HepG2 (cell line): ENCODE results near the gene PKD2L1. TPM values are rescaled to one million over a fixed set of nuclear protein-coding genes. Genes with fewer than 3 reads are reported as not detected.

Source experiments
- AKNA ChIP-seq: sonication (generic); formaldehyde crosslinking; IDR thresholded peaks from 2 replicates; pipeline ENCODE4 v1.4.0; 2020; ENCODE audit warnings: missing genetic modification reagents, borderline replicate concordance
- BHLHE40 ChIP-seq: IDR thresholded peaks from 2 replicates; pipeline ENCODE4 v1.6.1; 2011; ENCODE audit warnings: low read length, improper control_type of control experiment
- CREM ChIP-seq, 2 experiments: sonication (generic) in 1 of 2; formaldehyde crosslinking in 1 of 2; IDR thresholded peaks; 2 replicates each; pipeline versions ENCODE4 v1.4.0 to v1.6.1; 2016 to 2020; ENCODE audit warnings: antibody characterized with exemption in 1 of 2, mild to moderate bottlenecking in 1 of 2, missing genetic modification reagents in 1 of 2
- DMAP1 ChIP-seq: IDR thresholded peaks from 2 replicates; pipeline ENCODE4 v1.6.1; 2016
- HMGA1 ChIP-seq: sonication (generic); formaldehyde crosslinking; conservative IDR thresholded peaks from 2 replicates; pipeline ENCODE4 v1.4.0; 2020; ENCODE audit warnings: missing genetic modification reagents
- JDP2 ChIP-seq: sonication (generic); formaldehyde crosslinking; IDR thresholded peaks from 2 replicates; pipeline ENCODE4 v1.8.1; 2022; ENCODE audit warnings: missing genetic modification reagents, borderline replicate concordance
- MZF1 ChIP-seq: sonication (generic); formaldehyde crosslinking; IDR thresholded peaks from 2 replicates; pipeline ENCODE4 v1.8.1; 2023; ENCODE audit warnings: mild to moderate bottlenecking, missing genetic modification reagents, borderline replicate concordance
- NCOA2 ChIP-seq: sonication (generic); formaldehyde crosslinking; IDR thresholded peaks from 2 replicates; pipeline ENCODE4 v1.8.0; 2022; ENCODE audit warnings: inconsistent platforms
- PRDM10 ChIP-seq: sonication (generic); formaldehyde crosslinking; IDR thresholded peaks from 2 replicates; pipeline ENCODE4 v1.4.0; 2020; ENCODE audit warnings: low read depth, missing genetic modification reagents
- SRF ChIP-seq: IDR thresholded peaks from 2 replicates; pipeline ENCODE4 v1.6.1; 2011; ENCODE audit warnings: mild to moderate bottlenecking, low read depth, low read length, moderate library complexity
- ZNF431 ChIP-seq: sonication (generic); formaldehyde crosslinking; IDR thresholded peaks from 2 replicates; pipeline ENCODE4 v1.9.0; 2022; ENCODE audit warnings: missing genetic modification reagents, low read depth, mild to moderate bottlenecking, borderline replicate concordance
- ZNF552 ChIP-seq: sonication (generic); formaldehyde crosslinking; IDR thresholded peaks from 2 replicates; pipeline ENCODE4 v1.9.0; 2022; ENCODE audit warnings: missing genetic modification reagents, mild to moderate bottlenecking, borderline replicate concordance
- ZNF816 ChIP-seq: sonication (generic); formaldehyde crosslinking; IDR thresholded peaks from 2 replicates; pipeline ENCODE4 v1.8.0; 2022; ENCODE audit warnings: missing genetic modification reagents, mild to moderate bottlenecking, borderline replicate concordance
- ZSCAN12 ChIP-seq: sonication (generic); formaldehyde crosslinking; IDR thresholded peaks from 2 replicates; pipeline ENCODE4 v1.9.0; 2021; ENCODE audit warnings: mild to moderate bottlenecking, missing genetic modification reagents
- polyA plus RNA-seq, 8 experiments: library from polyadenylated mRNA; depleted of rRNA in 3 of 8; stranded (reverse) in 7 of 8; unstranded in 1 of 8; fragments of >200 nt; fragmentation: Illumina TruSeq in 4 of 8; extraction: Trizol in 4 of 8; gene quantifications; 2 replicates each; pipeline versions ENCODE4 v1.2.1 to v1.2.3, GENCODE V29; 2011 to 2016; ENCODE audit warnings: low read depth in 4 of 8, missing spikeins in 1 of 8, mixed read lengths in 1 of 8; ENCODE audit not compliant: insufficient read depth in 1 of 8
- total RNA-seq, 5 experiments: library from RNA; depleted of rRNA; stranded (reverse); fragments of >200 nt; fragmentation: Illumina TruSeq; extraction: Trizol; gene quantifications; 2 replicates each; pipeline ENCODE4 v1.2.3, GENCODE V29; 2016; ENCODE audit warnings: low read depth in 1 of 5
- TF ChIP-seq, protein P1 (sequence below): sonication (generic); formaldehyde crosslinking; IDR thresholded peaks from 2 replicates; pipeline ENCODE4 v1.5.0; 2020; ENCODE audit warnings: missing genetic modification reagents, mild to moderate bottlenecking, borderline replicate concordance
- TF ChIP-seq, protein P2 (sequence below): sonication (generic); formaldehyde crosslinking; IDR thresholded peaks from 2 replicates; pipeline ENCODE4 v1.4.0; 2020; ENCODE audit warnings: missing genetic modification reagents; ENCODE audit errors: not compliant biosample characterization

PKD2L1 gene
- total and polyA plus RNA-seq, 2 of the 13 experiments (the other 11 are each of a cell fraction or from before 2014, with no cell fraction given): 0.07 to 0.15 TPM

GRCh38 chr10:100340948-100341847 is 11.2 kb upstream of the PKD2L1 start (continued):
- TF ChIP-seq, protein P1, sequence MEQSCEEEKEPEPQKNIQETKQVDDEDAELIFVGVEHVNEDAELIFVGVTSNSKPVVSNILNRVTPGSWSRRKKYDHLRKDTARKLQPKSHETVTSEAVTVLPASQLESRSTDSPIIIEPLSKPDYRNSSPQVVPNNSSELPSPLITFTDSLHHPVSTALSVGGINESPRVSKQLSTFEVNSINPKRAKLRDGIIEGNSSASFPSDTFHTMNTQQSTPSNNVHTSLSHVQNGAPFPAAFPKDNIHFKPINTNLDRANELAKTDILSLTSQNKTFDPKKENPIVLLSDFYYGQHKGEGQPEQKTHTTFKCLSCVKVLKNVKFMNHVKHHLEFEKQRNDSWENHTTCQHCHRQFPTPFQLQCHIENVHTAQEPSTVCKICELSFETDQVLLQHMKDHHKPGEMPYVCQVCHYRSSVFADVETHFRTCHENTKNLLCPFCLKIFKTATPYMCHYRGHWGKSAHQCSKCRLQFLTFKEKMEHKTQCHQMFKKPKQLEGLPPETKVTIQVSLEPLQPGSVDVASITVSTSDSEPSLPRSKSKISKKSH: peak; percentile 76; the same call in 1 of the 2 replicates
- TF ChIP-seq PRDM10 (CRISPR knock-in tag): peak; percentile 69; the same call in 1 of the 2 replicates
- no peak for TF ChIP-seq HMGA1 (CRISPR knock-in tag)
- TF ChIP-seq JDP2 (CRISPR knock-in tag): no peak
- TF ChIP-seq ZNF431 (CRISPR knock-in tag): 0 out of 2 replicates have a peak, but pooled peaks have one; percentile 26
- TF ChIP-seq AKNA: no peak
- TF ChIP-seq ZNF816 (CRISPR knock-in tag): no peak
- TF ChIP-seq, protein P2, sequence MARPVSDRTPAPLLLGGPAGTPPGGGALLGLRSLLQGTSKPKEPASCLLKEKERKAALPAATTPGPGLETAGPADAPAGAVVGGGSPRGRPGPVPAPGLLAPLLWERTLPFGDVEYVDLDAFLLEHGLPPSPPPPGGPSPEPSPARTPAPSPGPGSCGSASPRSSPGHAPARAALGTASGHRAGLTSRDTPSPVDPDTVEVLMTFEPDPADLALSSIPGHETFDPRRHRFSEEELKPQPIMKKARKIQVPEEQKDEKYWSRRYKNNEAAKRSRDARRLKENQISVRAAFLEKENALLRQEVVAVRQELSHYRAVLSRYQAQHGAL (CRISPR knock-in tag): no peak
- TF ChIP-seq ZSCAN12 (CRISPR knock-in tag): no peak
- TF ChIP-seq DMAP1 (CRISPR knock-in tag): peak; percentile 66
- TF ChIP-seq BHLHE40: no peak
- peak; percentile 35; the same call in 1 of the 2 replicates for TF ChIP-seq CREM (IDR thresholded peaks at IDR 0.05)
- TF ChIP-seq CREM (CRISPR knock-in tag; IDR thresholded peaks at IDR 0.05): no peak
- no peak; the same call in 1 of the 2 replicates for TF ChIP-seq ZNF552 (CRISPR knock-in tag)
- TF ChIP-seq NCOA2 (CRISPR knock-in tag): peak; percentile 31; the same call in 1 of the 2 replicates
- TF ChIP-seq SRF: no peak
- TF ChIP-seq MZF1 (CRISPR knock-in tag): no peak
